Measurements from ENCODE around the gene CDNF.

Gene CDNF

GRCh38 chr10:14806318-14806717, 31.5 kb downstream of the CDNF start:
- no peak overlapping the region for H3K4me3 ChIP-seq (ENCODE audit: low read depth, low read length)
- no peak for DNase-seq (ENCODE audit: low read depth)

GRCh38 chr10:14803827-14804226, 34.0 kb downstream of the CDNF start:
- DNase-seq (ENCODE audit: low read depth) = no peak
- no peak overlapping the region for H3K4me3 ChIP-seq (ENCODE audit: low read depth, low read length)

GRCh38 chr10:14801723-14802122, 36.1 kb downstream of the CDNF start:
- no peak for DNase-seq (ENCODE audit: low read depth)
- no peak overlapping the region for H3K4me3 ChIP-seq (ENCODE audit: low read depth, low read length)

GRCh38 chr10:14800397-14800796, 37.4 kb downstream of the CDNF start:
- no peak overlapping the region for H3K4me3 ChIP-seq (ENCODE audit: low read depth, low read length)
- DNase-seq (ENCODE audit: low read depth) = no peak

GRCh38 chr10:14798636-14799035, 39.2 kb downstream of the CDNF start:
- DNase-seq (ENCODE audit: low read depth) = no peak
- H3K4me3 ChIP-seq (ENCODE audit: low read depth, low read length) = no peak overlapping the region

- DNase-seq (ENCODE audit: low read depth) = no peak
- no peak overlapping the region for H3K4me3 ChIP-seq (ENCODE audit: low read depth, low read length)
Measured at GRCh38 chr10:14787938-14788337, 49.9 kb downstream of the CDNF start.

GRCh38 chr10:14784459-14785055, 53.3 kb downstream of the CDNF start:
- no peak overlapping the region for H3K4me3 ChIP-seq (ENCODE audit: low read depth, low read length)
- DNase-seq (ENCODE audit: low read depth) = no peak

GRCh38 chr10:14782691-14783363, 55.0 kb downstream of the CDNF start:
- H3K4me3 ChIP-seq (ENCODE audit: low read depth, low read length) = no peak overlapping the region
- no peak for DNase-seq (ENCODE audit: low read depth)

GRCh38 chr10:14781763-14782162, 56.1 kb downstream of the CDNF start:
- DNase-seq (ENCODE audit: low read depth) = no peak
- no peak overlapping the region for H3K4me3 ChIP-seq (ENCODE audit: low read depth, low read length)

GRCh38 chr10:14779001-14779651, 58.7 kb downstream of the CDNF start:
- no peak for DNase-seq (ENCODE audit: low read depth)
- H3K4me3 ChIP-seq (ENCODE audit: low read depth, low read length) = no peak overlapping the region

- no peak for DNase-seq (ENCODE audit: low read depth)
- no peak overlapping the region for H3K4me3 ChIP-seq (ENCODE audit: low read depth, low read length)
Measured at GRCh38 chr10:14776546-14776945, 61.3 kb downstream of the CDNF start.

- no peak overlapping the region for H3K4me3 ChIP-seq (ENCODE audit: low read depth, low read length)
Measured at GRCh38 chr10:14775656-14776055, 62.2 kb downstream of the CDNF start.

GRCh38 chr10:14774797-14775196, 63.0 kb downstream of the CDNF start, which contains the start of gene FAM107B:
TSS of gene FAM107B (minus strand) at chr10:14774897. CDS start at chr10:14774663, 234 bp downstream.
- no peak within 1 kb of the TSS for H3K4me3 ChIP-seq (ENCODE audit: low read depth, low read length)

More at GRCh38 chr10:14775656-14776055, 62.2 kb downstream of the CDNF start:
- DNase-seq (ENCODE audit: low read depth) = no peak

GRCh38 chr10:14774214-14774580, 63.6 kb downstream of the CDNF start:
- no peak overlapping the region for H3K4me3 ChIP-seq (ENCODE audit: low read depth, low read length)
- no peak for DNase-seq (ENCODE audit: low read depth)

More at GRCh38 chr10:14774797-14775196, 63.0 kb downstream of the CDNF start, which contains the start of gene FAM107B:
- DNase-seq (ENCODE audit: low read depth) = no peak

- no peak overlapping the region for H3K4me3 ChIP-seq (ENCODE audit: low read depth, low read length)
- DNase-seq (ENCODE audit: low read depth) = no peak
Measured at GRCh38 chr10:14773551-14774213, 64.2 kb downstream of the CDNF start.

GRCh38 chr10:14772399-14772798, 65.4 kb downstream of the CDNF start:
- no peak for DNase-seq (ENCODE audit: low read depth)
- H3K4me3 ChIP-seq (ENCODE audit: low read depth, low read length) = no peak overlapping the region

- no peak for DNase-seq (ENCODE audit: low read depth)
- H3K4me3 ChIP-seq (ENCODE audit: low read depth, low read length) = no peak overlapping the region
Measured at GRCh38 chr10:14770927-14771326, 66.9 kb downstream of the CDNF start.
